Activated CD4-positive, alpha-beta memory T cell treated with anti-CD3 and anti-CD28 coated beads, Interleukin-2, amount 10 ng/mL, durations not matched to agents 7 days and 5 days (primary cell): ENCODE data around the gene NBEAL2. TPM values are rescaled to one million over a fixed set of nuclear protein-coding genes. Genes with fewer than 3 reads are reported as not detected.

ENCODE experiments used
- CTCF ChIA-PET: fragments of 350-600 bp; sonication (Branson Sonifier 250); formaldehyde crosslinking; loops from one replicate; lab custom pipeline; 2021; ENCODE audit warnings: antibody characterized with exemption, inconsistent platforms; lab: Charles Lee
- POLR2A ChIA-PET: fragments of 350-600 bp; sonication (Branson Sonifier 250); formaldehyde crosslinking; loops from one replicate; lab custom pipeline; 2021; ENCODE audit warnings: antibody characterized with exemption; lab: Charles Lee
- DNase-seq: peaks from one replicate; pipeline ENCODE4 v3.0.0-alpha.2; 2020
- H3K27ac Mint-ChIP-seq: one replicate; pipeline ENCODE4 v1.8.0; 2021; ENCODE audit warnings: mild to moderate bottlenecking, mixed read lengths
- H3K27me3 Mint-ChIP-seq: one replicate; pipeline ENCODE4 v1.8.0; 2021; ENCODE audit warnings: mixed read lengths
- H3K36me3 Mint-ChIP-seq: one replicate; pipeline ENCODE4 v1.8.0; 2021; ENCODE audit warnings: low read depth, mixed read lengths
- H3K4me1 Mint-ChIP-seq: one replicate; pipeline ENCODE4 v1.8.0; 2021; ENCODE audit warnings: mixed read lengths
- H3K4me3 Mint-ChIP-seq: one replicate; pipeline ENCODE4 v1.8.0; 2021; ENCODE audit warnings: mild to moderate bottlenecking, mixed read lengths
- H3K9me3 Mint-ChIP-seq: one replicate; pipeline ENCODE4 v1.8.0; 2021; ENCODE audit warnings: mixed read lengths
- total RNA-seq, 2 experiments: library from RNA; stranded (reverse); gene quantifications; one replicate each; pipeline ENCODE4 v1.2.3, GENCODE V29; 2021

NBEAL2 gene
- total RNA-seq, 2 experiments from 2014 or later, result 254 to 267 TPM

DNA sequence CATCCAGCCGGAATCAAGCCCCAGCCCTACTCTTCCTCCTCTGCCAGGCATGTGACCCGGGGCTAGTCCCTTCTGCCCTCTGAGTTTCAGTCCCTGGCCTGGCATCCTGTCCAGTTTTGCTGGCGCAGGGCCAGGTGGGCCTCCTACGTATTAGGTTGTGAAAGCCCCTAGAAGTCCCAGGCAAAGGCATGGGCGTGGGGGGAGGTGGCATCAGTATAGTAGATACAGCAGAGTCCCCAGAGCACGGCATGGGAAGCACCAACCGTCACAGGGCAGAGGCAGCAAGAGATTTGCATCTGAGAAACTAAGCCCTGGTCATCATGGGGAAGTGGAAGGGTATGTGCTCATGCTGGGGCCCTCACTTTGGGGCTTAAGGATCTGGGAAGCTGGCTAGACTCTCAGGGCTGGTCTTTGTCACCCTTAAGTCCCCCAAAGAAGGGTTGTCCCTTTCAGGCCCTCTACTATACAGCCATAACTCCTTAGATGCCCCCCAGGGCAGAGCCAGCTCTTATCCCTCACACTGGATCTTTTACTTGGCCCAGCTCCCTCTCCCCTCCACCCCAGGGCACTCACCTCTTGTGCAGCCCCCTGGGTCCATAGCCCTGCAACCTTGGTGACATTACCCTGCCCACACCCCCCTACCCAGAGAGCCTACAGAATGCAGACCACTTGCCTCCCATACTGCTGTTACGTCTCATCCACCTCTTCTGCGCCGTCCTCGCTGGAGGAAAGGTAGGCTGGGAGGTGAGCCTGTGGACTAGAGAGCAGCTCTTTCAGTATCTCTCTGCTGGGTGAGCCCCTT is 11.3 kb downstream of the NBEAL2 start:
- CTCF ChIA-PET, result no interaction called here
- POLR2A ChIA-PET, result interaction anchor here (5.5 kb wide), 1 partner anchor 11 kb away, joined by 40 read pairs; the partner anchor contains the start of gene NBEAL2
- no peak for DNase-seq
- Mint-ChIP-seq H3K27me3 (no peaks in the 10 kb centered on the region), H3K27ac (peak overlapping the region; percentile 89), H3K36me3 (peaks cover 69% of the 10 kb centered on the region), H3K4me1 (peaks cover 58% of the 10 kb centered on the region), H3K9me3 (no peaks in the 10 kb centered on the region), H3K4me3 (no peak overlapping the region)

- ChIA-PET POLR2A (interaction anchor here (1.0 to 5.5 kb wide), 2 partner anchors 12 to 20 kb away, joined by 3 to 40 read pairs; partner anchors contain the start of gene NBEAL2), CTCF (interaction anchor here (0.5 kb wide), 1 partner anchor 8 kb away, joined by 3 read pairs; no protein-coding TSS in a partner anchor)
- Mint-ChIP-seq H3K9me3 (no peaks in the 10 kb centered on the region), H3K36me3 (peaks cover 64% of the 10 kb centered on the region), H3K4me1 (peaks cover 50% of the 10 kb centered on the region), H3K27ac (no peak overlapping the region), H3K27me3 (no peaks in the 10 kb centered on the region), H3K4me3 (no peak overlapping the region)
- no peak for DNase-seq
Measured at GRCh38 chr3:46991406-46992165, 12.1 kb downstream of the NBEAL2 start.

GRCh38 chr3:46992231-46992630 is 12.8 kb downstream of the NBEAL2 start:
- Mint-ChIP-seq H3K4me3 (no peak overlapping the region), H3K27ac (no peak overlapping the region), H3K9me3 (no peaks in the 10 kb centered on the region), H3K4me1 (peaks cover 49% of the 10 kb centered on the region), H3K27me3 (no peaks in the 10 kb centered on the region), H3K36me3 (peaks cover 65% of the 10 kb centered on the region)
- DNase-seq, result no peak
- CTCF ChIA-PET, result interaction anchor here (0.5 to 0.8 kb wide), 2 partner anchors 9 to 13 kb away, joined by 3 read pairs; partner anchors contain the start of gene NBEAL2
- POLR2A ChIA-PET, result interaction anchor here (1.0 to 5.5 kb wide), 2 partner anchors 12 to 20 kb away, joined by 3 to 40 read pairs; partner anchors contain the start of gene NBEAL2

DNA sequence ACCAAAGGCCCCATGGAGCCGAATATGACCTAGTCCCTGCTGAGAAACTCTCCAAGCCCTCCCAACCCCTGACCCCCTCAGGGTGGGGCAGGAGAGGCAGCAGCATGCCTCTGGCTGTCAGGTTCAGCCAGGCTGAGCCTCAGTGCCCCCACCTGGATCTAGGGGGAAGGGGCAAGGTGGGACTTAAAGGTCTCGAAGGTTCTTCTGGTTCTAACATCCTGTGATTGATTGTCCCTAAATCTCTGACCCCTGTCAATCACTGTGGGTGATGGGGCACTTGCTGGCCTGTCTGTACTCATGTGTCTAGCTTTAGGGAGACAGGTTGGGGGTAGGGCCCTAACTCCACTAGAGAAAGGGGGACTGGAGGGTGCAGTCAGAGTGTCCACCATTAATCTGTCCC is 13.8 kb downstream of the NBEAL2 start:
- Mint-ChIP-seq H3K4me3 (no peak overlapping the region), H3K27ac (no peak overlapping the region), H3K4me1 (peaks cover 47% of the 10 kb centered on the region), H3K36me3 (peaks cover 69% of the 10 kb centered on the region), H3K27me3 (no peaks in the 10 kb centered on the region), H3K9me3 (no peaks in the 10 kb centered on the region)
- ChIA-PET POLR2A (interaction anchor here (0.6 to 5.5 kb wide), 5 partner anchors 13 to 45 kb away, joined by 3 to 40 read pairs (median 4); partner anchors contain the start of genes CCDC12 and NBEAL2), CTCF (interaction anchor here (1.0 kb wide), 1 partner anchor 70 kb away, joined by 3 read pairs; no protein-coding TSS in a partner anchor)
- no peak for DNase-seq

GRCh38 chr3:46993986-46994385 is 14.5 kb downstream of the NBEAL2 start:
- no peaks in the 10 kb centered on the region for H3K9me3 Mint-ChIP-seq
- H3K4me3 Mint-ChIP-seq, result no peak overlapping the region
- no peak for DNase-seq
- no peak overlapping the region for H3K27ac Mint-ChIP-seq
- H3K27me3 Mint-ChIP-seq, result no peaks in the 10 kb centered on the region
- peaks cover 65% of the 10 kb centered on the region for H3K36me3 Mint-ChIP-seq
- ChIA-PET POLR2A (interaction anchor here (0.8 to 5.5 kb wide), 6 partner anchors 8 to 71 kb away, joined by 3 to 40 read pairs (median 4); partner anchors contain the start of genes CCDC12 and NBEAL2), CTCF (interaction anchor here (1.0 kb wide), 1 partner anchor 70 kb away, joined by 3 read pairs; no protein-coding TSS in a partner anchor)
- peaks cover 43% of the 10 kb centered on the region for H3K4me1 Mint-ChIP-seq

- POLR2A ChIA-PET, result interaction anchor here (0.9 to 5.5 kb wide), 5 partner anchors 12 to 72 kb away, joined by 3 to 40 read pairs (median 3); partner anchors contain the start of gene NBEAL2
- no peak overlapping the region for H3K4me3 Mint-ChIP-seq
Measured at GRCh38 chr3:46994801-46995731, 15.6 kb downstream of the NBEAL2 start.

GRCh38 chr3:46995901-46996562 is 16.6 kb downstream of the NBEAL2 start:
- H3K9me3 Mint-ChIP-seq, result no peaks in the 10 kb centered on the region
- H3K36me3 Mint-ChIP-seq, result peaks cover 57% of the 10 kb centered on the region
- DNase-seq, result no peak
- H3K27me3 Mint-ChIP-seq, result no peaks in the 10 kb centered on the region
- ChIA-PET CTCF (interaction anchor here (3.1 kb wide), 1 partner anchor 72 kb away, joined by 18 read pairs; no protein-coding TSS in a partner anchor), POLR2A (interaction anchor here (1.3 to 5.5 kb wide), 3 partner anchors 12 to 21 kb away, joined by 3 to 40 read pairs (median 5); partner anchors contain the start of gene NBEAL2)
- H3K27ac Mint-ChIP-seq, result no peak overlapping the region
- H3K4me1 Mint-ChIP-seq, result peaks cover 28% of the 10 kb centered on the region
- H3K4me3 Mint-ChIP-seq, result no peak overlapping the region

More at GRCh38 chr3:46994801-46995731, 15.6 kb downstream of the NBEAL2 start:
- CTCF ChIA-PET, result no interaction called here
- Mint-ChIP-seq H3K27me3 (no peaks in the 10 kb centered on the region), H3K4me1 (peaks cover 34% of the 10 kb centered on the region), H3K9me3 (no peaks in the 10 kb centered on the region), H3K36me3 (peaks cover 59% of the 10 kb centered on the region), H3K27ac (no peak overlapping the region)
- no peak for DNase-seq

DNA sequence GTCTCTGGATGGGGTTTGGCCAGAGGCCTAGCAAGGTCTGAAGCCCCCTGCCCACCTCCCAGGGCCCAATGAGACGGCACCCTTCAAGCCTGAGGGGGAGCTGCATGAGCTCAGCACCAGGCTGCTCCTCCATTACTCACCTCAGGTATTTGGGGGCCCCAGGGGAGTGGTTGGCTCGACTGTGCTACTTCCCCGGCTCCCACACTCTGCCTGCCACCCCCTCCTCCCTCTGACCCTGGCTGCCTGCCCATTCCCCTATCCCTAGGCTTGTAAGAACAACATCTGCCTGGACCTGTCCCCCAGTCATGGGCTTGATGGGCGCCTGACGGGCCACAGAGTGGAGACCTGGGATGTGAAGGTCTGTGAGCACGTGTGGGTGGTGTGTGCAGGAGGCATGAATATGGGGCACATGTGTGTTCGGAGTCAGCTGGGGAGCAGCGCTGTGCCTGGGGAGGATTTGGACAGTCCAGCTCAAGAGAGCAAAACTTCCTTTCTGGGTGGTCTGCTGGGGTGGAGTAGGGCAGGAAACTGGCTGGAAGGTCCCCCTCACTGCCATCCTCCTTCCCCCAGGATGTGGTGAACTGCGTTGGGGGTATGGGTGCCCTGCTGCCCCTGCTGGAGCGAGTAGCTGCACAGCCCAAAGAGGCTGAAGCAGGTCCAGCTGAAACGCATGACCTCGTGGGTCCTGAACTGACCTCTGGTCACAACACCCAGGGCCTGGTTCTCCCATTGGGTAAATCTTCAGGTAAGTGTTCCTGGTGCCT is 17.4 kb downstream of the NBEAL2 start:
- POLR2A ChIA-PET, result interaction anchor here (1.0 to 2.2 kb wide), 4 partner anchors 10 to 20 kb away, joined by 3 to 8 read pairs (median 4); partner anchors contain the start of gene NBEAL2
- peaks cover 57% of the 10 kb centered on the region for H3K36me3 Mint-ChIP-seq
- CTCF ChIA-PET, result interaction anchor here (1.9 to 3.1 kb wide), 2 partner anchors 71 to 73 kb away, joined by 7 to 18 read pairs; no protein-coding TSS in a partner anchor

DNA sequence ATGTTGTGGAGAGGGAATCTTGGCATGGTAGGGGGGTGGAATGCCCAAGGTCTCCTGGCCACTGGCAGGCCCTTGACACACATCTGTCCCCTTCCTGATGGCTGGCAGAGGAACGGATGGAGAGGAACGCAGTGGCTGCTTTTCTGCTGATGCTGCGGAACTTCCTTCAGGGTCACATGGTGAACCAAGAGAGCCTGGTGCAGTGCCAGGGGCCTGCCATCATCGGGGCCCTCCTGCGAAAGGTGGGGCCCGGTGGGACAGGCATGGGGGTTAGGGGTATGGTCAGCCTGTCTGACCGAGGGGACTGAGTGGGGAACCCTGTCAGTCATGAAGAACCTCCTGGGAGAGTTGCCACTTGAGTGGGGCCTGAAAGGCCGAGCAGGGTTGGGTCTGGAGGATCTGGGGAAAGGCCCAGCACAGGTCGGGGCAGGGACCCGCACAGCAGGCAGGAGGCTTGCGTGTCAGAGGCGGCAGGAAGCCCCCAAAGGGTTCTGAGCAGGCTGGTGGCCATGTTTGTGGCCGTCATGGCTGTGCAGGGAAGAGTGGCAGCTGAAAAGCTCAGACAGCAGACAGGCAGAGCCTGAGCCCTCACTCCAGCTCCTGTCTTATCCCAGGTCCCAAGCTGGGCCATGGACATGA is 18.1 kb downstream of the NBEAL2 start:
- ChIA-PET POLR2A (interaction anchor here (1.0 to 2.4 kb wide), 12 partner anchors 10 to 88 kb away, joined by 3 to 8 read pairs (median 4); partner anchors contain the start of gene NBEAL2), CTCF (interaction anchor here (1.0 to 3.1 kb wide), 5 partner anchors 10 to 74 kb away, joined by 3 to 18 read pairs (median 7); no protein-coding TSS in a partner anchor)
- Mint-ChIP-seq H3K9me3 (no peaks in the 10 kb centered on the region), H3K27me3 (no peaks in the 10 kb centered on the region), H3K4me1 (peaks cover 22% of the 10 kb centered on the region), H3K4me3 (no peak overlapping the region), H3K36me3 (peaks cover 58% of the 10 kb centered on the region), H3K27ac (peak overlapping the region; percentile 52)
- no peak for DNase-seq

More for the DNA sequence above, 17.4 kb downstream of the NBEAL2 start:
- Mint-ChIP-seq H3K9me3 (no peaks in the 10 kb centered on the region), H3K4me1 (peaks cover 26% of the 10 kb centered on the region), H3K4me3 (no peak overlapping the region), H3K27me3 (no peaks in the 10 kb centered on the region), H3K27ac (peak overlapping the region; percentile 52)
- DNase-seq, result no peak
